DLD1 (cell line): ENCODE data around the gene CXCL5.

ENCODE experiments used
- in situ Hi-C: cut with HindIII; loops from 2 replicates; pipeline ENCODE4 v1.10.0; 2017; ENCODE audit warnings: low sequenced_read_pairs

CXCL5 gene

DNA sequence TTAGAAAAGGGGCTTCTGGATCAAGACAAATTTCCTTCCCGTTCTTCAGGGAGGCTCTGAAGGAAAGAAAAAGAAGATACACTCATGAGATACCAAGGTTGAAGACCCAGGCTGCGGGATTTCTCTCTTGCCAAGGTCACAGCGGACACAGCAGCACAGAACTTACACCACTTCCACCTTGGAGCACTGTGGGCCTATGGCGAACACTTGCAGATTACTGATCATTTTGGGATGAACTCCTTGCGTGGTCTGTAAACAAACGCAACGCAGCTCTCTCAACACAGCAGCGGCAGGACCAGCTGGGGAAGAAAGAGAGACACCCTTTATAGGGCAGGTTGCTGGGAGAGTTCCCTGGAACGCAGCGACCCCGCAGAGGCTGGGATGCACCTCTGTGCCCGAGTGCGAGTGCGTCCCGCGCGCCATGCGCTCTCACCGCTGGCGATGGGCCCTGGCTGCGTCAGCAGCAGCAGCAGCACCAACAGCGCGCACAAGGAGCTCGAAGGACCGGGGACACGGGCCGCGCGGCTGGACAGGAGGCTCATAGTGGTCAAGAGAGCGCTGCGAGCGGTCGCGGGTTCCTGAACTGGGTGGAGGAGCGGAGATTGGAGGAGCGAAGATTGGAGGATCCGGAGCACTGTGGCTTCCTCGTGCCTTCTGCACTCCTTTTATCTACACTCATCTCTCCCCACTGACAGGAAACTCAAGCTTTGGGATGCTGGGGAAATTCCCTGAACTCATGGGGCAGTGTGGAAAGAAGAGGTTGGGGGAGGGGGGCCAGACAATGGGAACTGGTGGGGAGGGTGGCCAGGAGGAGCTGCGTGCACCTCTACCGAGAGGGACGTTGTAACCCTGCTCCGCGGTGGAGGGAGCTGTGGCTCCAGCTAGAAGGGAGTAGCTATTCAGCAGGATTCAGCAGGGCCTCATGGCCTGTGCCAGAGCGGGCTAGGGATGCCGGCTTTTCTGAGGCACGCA, at the start of gene CXCL5:
Gene CXCL5, minus strand, starts transcription at position 638 of the 972 bp plus-strand sequence. Its CDS starts 96 bp downstream, at position 542.
- in situ Hi-C loops = no loop called here

DNA sequence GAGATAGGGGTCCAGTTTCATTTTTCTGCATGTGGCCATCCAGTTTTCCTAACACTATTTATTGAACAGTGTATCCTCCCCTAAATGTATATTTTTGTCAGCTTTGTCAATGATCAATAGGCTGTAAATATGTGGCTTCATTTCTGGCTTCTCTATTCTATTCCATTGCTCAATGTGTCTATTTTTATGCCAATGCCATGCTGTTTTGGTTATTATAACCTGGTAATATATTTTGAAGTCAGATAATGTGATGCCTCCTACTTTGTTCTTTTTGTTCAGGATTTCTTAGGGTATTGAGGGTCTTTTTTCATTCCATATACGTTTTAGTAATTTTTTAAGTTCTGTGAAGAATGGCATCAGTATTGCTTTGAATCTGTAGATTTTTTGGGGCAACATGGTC, 48.7 kb upstream of the CXCL5 start:
- in situ Hi-C loops = no loop called here

DNA sequence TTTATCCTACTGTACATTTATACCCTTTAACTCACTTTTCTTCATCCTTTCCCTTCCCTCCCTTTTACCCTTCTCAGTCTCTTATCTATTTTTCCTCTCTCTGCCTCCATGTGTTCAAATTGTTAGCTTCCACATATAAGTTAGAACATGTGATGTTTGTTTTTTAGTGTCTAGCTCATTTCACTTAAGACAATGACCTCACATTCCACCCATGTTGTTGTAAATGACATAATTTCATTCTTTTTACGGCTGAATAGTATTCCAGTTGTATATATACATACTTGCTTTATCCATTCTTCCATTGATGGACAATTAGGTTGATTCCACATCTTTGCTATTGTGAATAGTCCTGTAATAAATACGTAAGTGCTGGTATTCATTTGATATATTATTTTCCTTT, 47.3 kb upstream of the CXCL5 start:
- in situ Hi-C loops = no loop called here

DNA sequence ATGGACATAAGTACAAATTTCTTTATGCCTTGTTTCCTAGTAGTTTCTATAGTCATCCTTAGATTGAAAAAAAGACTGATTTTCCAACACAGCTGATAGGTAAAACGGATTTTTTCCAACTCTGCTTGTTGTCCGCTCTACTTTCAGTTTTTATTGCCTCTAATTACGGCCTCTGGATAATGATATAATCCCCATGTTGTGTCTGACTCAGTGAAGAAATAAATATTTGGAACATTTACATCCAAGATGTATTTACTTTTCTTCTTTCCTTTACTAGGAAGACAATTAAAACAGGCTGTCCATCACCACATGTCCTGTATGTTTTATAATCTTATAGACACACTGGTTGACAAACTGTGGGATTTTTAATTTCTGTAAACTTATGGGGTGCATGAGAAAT, 46.8 kb upstream of the CXCL5 start:
- in situ Hi-C loops = no loop called here

DNA sequence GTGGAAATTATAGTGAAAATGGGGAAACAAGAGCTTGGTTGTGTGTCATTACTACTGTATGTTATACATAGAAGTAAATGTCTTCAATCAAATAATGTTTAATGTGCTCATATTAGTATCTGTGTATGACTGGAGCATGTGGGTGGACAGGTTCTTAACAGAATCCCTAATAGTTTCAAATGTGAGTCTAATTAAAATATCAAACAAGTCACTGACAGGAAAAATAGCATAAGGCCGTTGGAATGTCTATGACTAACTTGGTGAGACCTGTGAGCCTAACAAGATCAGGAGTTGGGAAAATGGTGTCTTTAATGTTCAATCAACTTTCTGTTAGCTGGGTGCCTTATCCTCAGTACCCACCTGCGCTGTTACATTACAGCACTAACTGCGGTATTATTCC, 46.2 kb upstream of the CXCL5 start:
- in situ Hi-C loops = no loop called here

DNA sequence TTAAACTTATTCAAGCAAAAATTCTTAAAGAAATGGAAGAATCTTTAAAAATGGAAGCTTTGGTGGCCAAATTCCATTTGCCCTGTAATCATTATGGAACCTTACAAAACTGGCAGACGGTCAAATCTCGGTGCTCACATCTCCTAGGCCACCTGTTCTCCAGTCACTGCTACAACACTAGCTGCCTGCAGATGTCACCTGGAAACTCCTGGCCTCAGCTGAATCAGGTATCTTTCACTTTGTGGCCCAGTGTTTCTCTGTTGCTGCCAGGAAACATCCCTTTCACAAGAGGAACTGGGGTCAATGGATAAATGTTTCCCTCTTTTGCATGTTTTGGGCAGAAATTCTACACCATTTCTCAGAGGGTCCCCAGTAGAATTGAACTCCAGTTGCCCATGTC, 44.2 kb upstream of the CXCL5 start:
- in situ Hi-C loops = no loop called here

GRCh38 chr4:74041418-74041817, 42.9 kb upstream of the CXCL5 start:
- in situ Hi-C loops = no loop called here

GRCh38 chr4:74039315-74039763, 40.9 kb upstream of the CXCL5 start:
- in situ Hi-C loops = no loop called here

GRCh38 chr4:74038425-74039314, 40.2 kb upstream of the CXCL5 start, which contains the start of gene CXCL3:
Gene CXCL3 (minus strand): TSS chr4:74038689. CDS start chr4:74038611, 78 bp downstream.
- in situ Hi-C loops = no loop called here

GRCh38 chr4:74038086-74038424, 39.6 kb upstream of the CXCL5 start:
- in situ Hi-C loops = no loop called here

- in situ Hi-C loops = no loop called here
Observed at GRCh38 chr4:74037076-74037955, 38.8 kb upstream of the CXCL5 start.

GRCh38 chr4:74033739-74034138, 35.3 kb upstream of the CXCL5 start:
- in situ Hi-C loops = no loop called here

- in situ Hi-C loops = no loop called here
Observed at GRCh38 chr4:74032064-74032463, 33.6 kb upstream of the CXCL5 start.

- in situ Hi-C loops = no loop called here
Observed at GRCh38 chr4:74031576-74031975, 33.1 kb upstream of the CXCL5 start.

DNA sequence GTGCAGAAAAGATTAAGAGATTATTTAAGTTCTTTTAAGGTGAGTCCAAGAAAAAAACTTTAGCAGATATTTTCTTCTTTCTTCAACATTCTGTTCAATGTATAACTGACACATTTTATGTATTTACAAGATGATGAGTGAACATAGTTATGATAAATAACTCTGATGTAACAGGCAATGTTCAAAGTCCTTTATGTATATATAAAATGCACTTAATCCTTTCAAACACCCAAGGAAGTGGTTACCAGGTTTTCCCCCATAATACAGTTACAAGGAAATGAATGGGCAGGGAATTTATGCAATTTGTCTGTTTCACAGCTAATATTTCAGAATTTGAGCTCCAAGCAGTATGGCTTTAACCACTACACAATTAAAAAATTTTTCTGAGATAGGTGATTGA, 31.8 kb upstream of the CXCL5 start:
- in situ Hi-C loops = no loop called here

GRCh38 chr4:74028504-74028903, 30.0 kb upstream of the CXCL5 start:
- in situ Hi-C loops = no loop called here

- in situ Hi-C loops = no loop called here
Observed at GRCh38 chr4:74023709-74024108, 25.2 kb upstream of the CXCL5 start.

DNA sequence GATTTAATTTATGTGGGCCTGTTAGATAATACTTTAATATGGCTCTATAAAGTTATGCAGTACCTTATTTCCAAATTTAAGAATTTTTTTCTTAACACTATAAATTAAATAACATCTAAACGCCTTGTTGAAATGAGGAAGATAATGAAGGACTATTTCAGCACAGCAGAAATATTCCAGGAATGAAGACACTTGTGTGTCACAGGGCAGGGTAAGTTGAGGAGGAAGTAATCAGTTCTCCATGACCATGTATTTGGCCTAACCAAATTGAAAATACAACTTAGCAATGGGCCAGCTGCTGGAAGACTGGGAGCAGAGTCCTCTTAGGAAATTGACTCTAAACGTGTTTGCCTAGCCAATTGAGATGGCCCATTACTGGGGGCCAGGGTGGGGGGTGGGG, 23.1 kb upstream of the CXCL5 start:
- in situ Hi-C loops = no loop called here

DNA sequence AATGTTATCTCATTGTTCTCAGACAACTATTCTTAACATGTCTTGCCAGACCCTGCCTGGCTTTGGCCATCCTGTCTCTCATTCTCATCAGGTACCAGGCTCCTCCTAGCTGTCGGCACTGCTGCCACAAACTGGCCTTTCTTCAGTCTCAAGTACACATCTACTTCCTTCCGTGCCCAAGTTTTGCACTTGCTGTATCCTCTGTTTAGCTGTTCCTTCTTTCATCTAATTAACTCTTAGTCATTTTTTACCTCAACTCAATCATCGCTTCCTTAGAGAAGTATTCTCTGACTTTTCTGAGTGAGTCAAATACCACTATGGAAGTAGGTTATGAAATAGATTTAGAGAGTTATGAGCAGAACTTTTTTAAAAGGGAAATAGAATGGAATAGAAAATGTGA, 20.3 kb upstream of the CXCL5 start:
- in situ Hi-C loops = no loop called here

DNA sequence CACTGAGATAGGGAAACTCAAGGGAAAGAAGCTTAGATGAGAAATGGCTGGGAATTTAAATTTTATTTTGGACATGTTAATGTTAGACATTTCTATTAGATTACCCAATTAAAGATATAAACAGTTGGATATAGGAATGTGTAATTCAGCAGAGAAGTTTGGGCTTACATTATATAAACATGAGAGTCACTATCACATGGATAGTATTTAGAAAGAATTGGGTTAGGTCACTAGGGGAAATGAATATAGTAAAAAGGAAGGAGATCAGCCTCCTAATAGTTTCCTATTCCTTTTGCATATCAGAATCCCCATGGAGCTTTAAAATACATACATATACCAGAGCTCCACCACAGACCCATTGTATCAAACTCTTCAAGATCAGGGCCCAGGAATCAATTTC, 19.6 kb upstream of the CXCL5 start:
- in situ Hi-C loops = no loop called here

DNA sequence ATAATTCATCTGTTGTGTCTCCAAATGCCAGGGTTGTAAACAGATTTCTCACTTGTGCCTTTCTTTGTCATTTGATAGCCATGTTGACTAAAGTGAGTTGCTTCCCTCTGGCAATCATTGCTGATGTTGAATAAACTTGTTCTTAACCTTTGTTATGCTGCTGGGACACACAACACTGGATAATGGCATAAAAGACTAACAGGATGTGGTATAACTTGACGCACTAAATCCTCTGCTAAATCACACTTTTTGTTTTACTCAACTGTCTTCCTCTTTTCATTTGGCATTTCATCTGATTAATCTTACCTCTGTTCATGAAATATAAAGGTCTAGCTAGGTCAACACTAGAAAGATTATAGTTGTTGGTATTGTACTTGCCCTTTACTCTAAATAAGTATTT, 17.6 kb upstream of the CXCL5 start:
- in situ Hi-C loops = no loop called here
